HepG2 (cell line): ENCODE data around the gene TLCD1. TPM values are rescaled to one million over a fixed set of nuclear protein-coding genes. Genes with fewer than 3 reads are reported as not detected.

Experiments
- AGO2 ChIP-seq: fragments of 200-400 bp; formaldehyde crosslinking; optimal IDR thresholded peaks from 2 replicates; pipeline ENCODE3; 2017; ENCODE audit warnings: mild to moderate bottlenecking, low read depth, low read length, moderate library complexity
- CBX5 ChIP-seq: sonication (generic); formaldehyde crosslinking; IDR thresholded peaks from 2 replicates; pipeline ENCODE4 v1.4.0; 2020; ENCODE audit warnings: missing genetic modification reagents, borderline replicate concordance
- KLF6 ChIP-seq: IDR thresholded peaks from 2 replicates; pipeline ENCODE4 v1.8.0; 2016; ENCODE audit warnings: missing biosample characterization, missing genetic modification reagents
- MATR3 ChIP-seq: sonication (generic); formaldehyde crosslinking; IDR thresholded peaks from 2 replicates; pipeline ENCODE4 v1.4.0; 2020; ENCODE audit warnings: missing genetic modification reagents
- SP4 ChIP-seq: sonication (generic); formaldehyde crosslinking; IDR thresholded peaks from 2 replicates; pipeline ENCODE4 v1.8.1; 2023; ENCODE audit warnings: mild to moderate bottlenecking, missing genetic modification reagents
- TCF12 ChIP-seq, 2 experiments: fragments of 450-650 bp in 1 of 2; sonication (generic) in 1 of 2; formaldehyde crosslinking in 1 of 2; IDR thresholded peaks; 2 replicates each; pipeline versions ENCODE4 v1.6.1 to v1.8.0; 2017 to 2022; ENCODE audit warnings: antibody characterized with exemption in 1 of 2, mild to moderate bottlenecking in 1 of 2, missing genetic modification reagents in 1 of 2, moderate library complexity in 1 of 2
- ZFP62 ChIP-seq: sonication (generic); formaldehyde crosslinking; IDR thresholded peaks from 2 replicates; pipeline ENCODE4 v1.4.0; 2020; ENCODE audit warnings: missing genetic modification reagents
- ZFP90 ChIP-seq: sonication (generic); formaldehyde crosslinking; IDR thresholded peaks from 2 replicates; pipeline ENCODE4 v1.8.0; 2022; ENCODE audit warnings: missing genetic modification reagents, mild to moderate bottlenecking, inconsistent platforms, borderline replicate concordance
- ZMYM2 ChIP-seq: sonication (generic); formaldehyde crosslinking; IDR thresholded peaks from 2 replicates; pipeline ENCODE4 v1.8.0; 2022; ENCODE audit warnings: mild to moderate bottlenecking, missing genetic modification reagents
- ZNF549 ChIP-seq: sonication (generic); formaldehyde crosslinking; IDR thresholded peaks from 2 replicates; pipeline ENCODE4 v1.5.0; 2020; ENCODE audit warnings: missing genetic modification reagents
- ZNF562 ChIP-seq: sonication (generic); formaldehyde crosslinking; IDR thresholded peaks from 2 replicates; pipeline ENCODE4 v1.8.0; 2022; ENCODE audit warnings: missing genetic modification reagents, borderline replicate concordance
- ZNF589 ChIP-seq: sonication (generic); formaldehyde crosslinking; conservative IDR thresholded peaks from 2 replicates; pipeline ENCODE4 v1.8.0; 2022; ENCODE audit warnings: mild to moderate bottlenecking, moderate library complexity, missing genetic modification reagents
- ZNF709 ChIP-seq: sonication (generic); formaldehyde crosslinking; IDR thresholded peaks from 2 replicates; pipeline ENCODE4 v1.5.0; 2020; ENCODE audit warnings: mild to moderate bottlenecking, missing genetic modification reagents
- ZNF878 ChIP-seq: sonication (generic); formaldehyde crosslinking; IDR thresholded peaks from 2 replicates; pipeline ENCODE4 v1.8.1; 2023; ENCODE audit warnings: mild to moderate bottlenecking, missing genetic modification reagents, moderate library complexity
- polyA plus RNA-seq, 8 experiments: library from polyadenylated mRNA; depleted of rRNA in 3 of 8; stranded (reverse) in 7 of 8; unstranded in 1 of 8; fragments of >200 nt; fragmentation: Illumina TruSeq in 4 of 8; extraction: Trizol in 4 of 8; gene quantifications; 2 replicates each; pipeline versions ENCODE4 v1.2.1 to v1.2.3, GENCODE V29; 2011 to 2016; ENCODE audit warnings: low read depth in 4 of 8, missing spikeins in 1 of 8, mixed read lengths in 1 of 8; ENCODE audit not compliant: insufficient read depth in 1 of 8
- total RNA-seq, 5 experiments: library from RNA; depleted of rRNA; stranded (reverse); fragments of >200 nt; fragmentation: Illumina TruSeq; extraction: Trizol; gene quantifications; 2 replicates each; pipeline ENCODE4 v1.2.3, GENCODE V29; 2016; ENCODE audit warnings: low read depth in 1 of 5
- TF ChIP-seq, protein P1 (sequence below): sonication (generic); formaldehyde crosslinking; IDR thresholded peaks from 2 replicates; pipeline ENCODE4; 2020; ENCODE audit warnings: missing genetic modification reagents, mild to moderate bottlenecking, borderline replicate concordance
- TF ChIP-seq, protein P2 (sequence below): sonication (generic); formaldehyde crosslinking; IDR thresholded peaks from 2 replicates; pipeline ENCODE4 v1.4.0; 2020; ENCODE audit warnings: missing genetic modification reagents
- TF ChIP-seq, protein P3 (sequence below): sonication (generic); formaldehyde crosslinking; IDR thresholded peaks from 2 replicates; pipeline ENCODE4 v1.4.0; 2020; ENCODE audit warnings: missing genetic modification reagents

The TLCD1 gene
- total and polyA plus RNA-seq, 2 of the 13 experiments (the other 11 are each of a cell fraction or from before 2014, with no cell fraction given): 14.9 to 19.6 TPM

DNA sequence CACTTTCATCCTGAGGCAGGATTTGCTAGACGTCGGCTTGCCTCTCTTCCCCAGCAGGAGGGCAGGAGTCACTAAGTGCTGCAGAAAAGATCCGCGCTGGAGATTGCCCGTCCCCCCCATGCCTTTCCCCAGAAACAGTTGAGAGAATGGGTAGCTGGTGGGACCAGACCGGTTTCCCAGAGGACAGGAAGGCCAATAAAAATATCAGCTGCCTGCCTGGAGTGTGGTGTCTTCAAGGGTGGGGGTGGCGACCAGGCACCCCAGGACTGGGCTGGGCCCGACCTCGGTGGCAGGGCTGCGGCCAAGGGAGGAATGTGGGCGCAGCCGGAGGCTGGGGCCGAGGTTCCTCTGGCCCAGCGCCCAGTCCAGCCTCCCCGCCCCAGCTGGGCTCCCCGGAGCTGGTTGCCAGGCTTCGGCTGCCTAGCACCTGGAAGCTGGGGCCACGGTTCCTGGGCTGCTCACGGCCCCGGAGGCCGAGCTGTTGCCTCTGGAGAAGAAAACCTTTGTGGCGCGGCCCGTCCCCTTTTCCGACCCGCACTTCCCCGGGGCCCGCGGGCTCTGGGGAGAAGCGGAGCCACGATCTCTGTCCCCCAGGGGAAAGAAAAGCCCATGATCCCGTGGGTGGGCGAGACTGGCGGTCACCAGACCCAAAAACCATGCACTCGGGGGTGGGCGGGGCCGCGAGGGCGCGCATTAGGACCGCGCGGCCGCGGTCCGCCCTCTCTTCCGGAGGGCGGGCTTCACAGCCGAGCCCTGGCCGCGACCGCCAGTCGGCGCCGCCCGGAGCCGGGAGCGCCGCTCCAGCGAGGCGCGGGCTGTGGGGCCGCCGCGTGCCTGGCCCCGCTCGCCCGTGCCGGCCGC is 17.4 kb upstream of the TLCD1 start, which contains the start of gene TRAF4 (continued):
- TF ChIP-seq, protein P1, sequence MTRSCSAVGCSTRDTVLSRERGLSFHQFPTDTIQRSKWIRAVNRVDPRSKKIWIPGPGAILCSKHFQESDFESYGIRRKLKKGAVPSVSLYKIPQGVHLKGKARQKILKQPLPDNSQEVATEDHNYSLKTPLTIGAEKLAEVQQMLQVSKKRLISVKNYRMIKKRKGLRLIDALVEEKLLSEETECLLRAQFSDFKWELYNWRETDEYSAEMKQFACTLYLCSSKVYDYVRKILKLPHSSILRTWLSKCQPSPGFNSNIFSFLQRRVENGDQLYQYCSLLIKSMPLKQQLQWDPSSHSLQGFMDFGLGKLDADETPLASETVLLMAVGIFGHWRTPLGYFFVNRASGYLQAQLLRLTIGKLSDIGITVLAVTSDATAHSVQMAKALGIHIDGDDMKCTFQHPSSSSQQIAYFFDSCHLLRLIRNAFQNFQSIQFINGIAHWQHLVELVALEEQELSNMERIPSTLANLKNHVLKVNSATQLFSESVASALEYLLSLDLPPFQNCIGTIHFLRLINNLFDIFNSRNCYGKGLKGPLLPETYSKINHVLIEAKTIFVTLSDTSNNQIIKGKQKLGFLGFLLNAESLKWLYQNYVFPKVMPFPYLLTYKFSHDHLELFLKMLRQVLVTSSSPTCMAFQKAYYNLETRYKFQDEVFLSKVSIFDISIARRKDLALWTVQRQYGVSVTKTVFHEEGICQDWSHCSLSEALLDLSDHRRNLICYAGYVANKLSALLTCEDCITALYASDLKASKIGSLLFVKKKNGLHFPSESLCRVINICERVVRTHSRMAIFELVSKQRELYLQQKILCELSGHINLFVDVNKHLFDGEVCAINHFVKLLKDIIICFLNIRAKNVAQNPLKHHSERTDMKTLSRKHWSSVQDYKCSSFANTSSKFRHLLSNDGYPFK (CRISPR knock-in tag): 0 out of 2 replicates have a peak, but pooled peaks have one; percentile 37
- TF ChIP-seq ZNF549 (CRISPR knock-in tag) (no peak), KLF6 (CRISPR knock-in tag) (no peak), ZNF562 (CRISPR knock-in tag) (no peak; the same call in 1 of the 2 replicates), ZNF589 (CRISPR knock-in tag) (no peak), ZFP62 (no peak), ZFP90 (no peak), AGO2 (peak; percentile 97), ZNF878 (CRISPR knock-in tag) (no peak), TCF12 (IDR thresholded peaks at IDR 0.05) (no peak), TCF12 (CRISPR knock-in tag; IDR thresholded peaks at IDR 0.05) (no peak), CBX5 (CRISPR knock-in tag) (no peak), ZNF709 (no peak), ZMYM2 (CRISPR knock-in tag) (no peak), SP4 (no peak; the same call in none of the 2 replicates), MATR3 (CRISPR knock-in tag) (no peak)
- TF ChIP-seq, protein P2, sequence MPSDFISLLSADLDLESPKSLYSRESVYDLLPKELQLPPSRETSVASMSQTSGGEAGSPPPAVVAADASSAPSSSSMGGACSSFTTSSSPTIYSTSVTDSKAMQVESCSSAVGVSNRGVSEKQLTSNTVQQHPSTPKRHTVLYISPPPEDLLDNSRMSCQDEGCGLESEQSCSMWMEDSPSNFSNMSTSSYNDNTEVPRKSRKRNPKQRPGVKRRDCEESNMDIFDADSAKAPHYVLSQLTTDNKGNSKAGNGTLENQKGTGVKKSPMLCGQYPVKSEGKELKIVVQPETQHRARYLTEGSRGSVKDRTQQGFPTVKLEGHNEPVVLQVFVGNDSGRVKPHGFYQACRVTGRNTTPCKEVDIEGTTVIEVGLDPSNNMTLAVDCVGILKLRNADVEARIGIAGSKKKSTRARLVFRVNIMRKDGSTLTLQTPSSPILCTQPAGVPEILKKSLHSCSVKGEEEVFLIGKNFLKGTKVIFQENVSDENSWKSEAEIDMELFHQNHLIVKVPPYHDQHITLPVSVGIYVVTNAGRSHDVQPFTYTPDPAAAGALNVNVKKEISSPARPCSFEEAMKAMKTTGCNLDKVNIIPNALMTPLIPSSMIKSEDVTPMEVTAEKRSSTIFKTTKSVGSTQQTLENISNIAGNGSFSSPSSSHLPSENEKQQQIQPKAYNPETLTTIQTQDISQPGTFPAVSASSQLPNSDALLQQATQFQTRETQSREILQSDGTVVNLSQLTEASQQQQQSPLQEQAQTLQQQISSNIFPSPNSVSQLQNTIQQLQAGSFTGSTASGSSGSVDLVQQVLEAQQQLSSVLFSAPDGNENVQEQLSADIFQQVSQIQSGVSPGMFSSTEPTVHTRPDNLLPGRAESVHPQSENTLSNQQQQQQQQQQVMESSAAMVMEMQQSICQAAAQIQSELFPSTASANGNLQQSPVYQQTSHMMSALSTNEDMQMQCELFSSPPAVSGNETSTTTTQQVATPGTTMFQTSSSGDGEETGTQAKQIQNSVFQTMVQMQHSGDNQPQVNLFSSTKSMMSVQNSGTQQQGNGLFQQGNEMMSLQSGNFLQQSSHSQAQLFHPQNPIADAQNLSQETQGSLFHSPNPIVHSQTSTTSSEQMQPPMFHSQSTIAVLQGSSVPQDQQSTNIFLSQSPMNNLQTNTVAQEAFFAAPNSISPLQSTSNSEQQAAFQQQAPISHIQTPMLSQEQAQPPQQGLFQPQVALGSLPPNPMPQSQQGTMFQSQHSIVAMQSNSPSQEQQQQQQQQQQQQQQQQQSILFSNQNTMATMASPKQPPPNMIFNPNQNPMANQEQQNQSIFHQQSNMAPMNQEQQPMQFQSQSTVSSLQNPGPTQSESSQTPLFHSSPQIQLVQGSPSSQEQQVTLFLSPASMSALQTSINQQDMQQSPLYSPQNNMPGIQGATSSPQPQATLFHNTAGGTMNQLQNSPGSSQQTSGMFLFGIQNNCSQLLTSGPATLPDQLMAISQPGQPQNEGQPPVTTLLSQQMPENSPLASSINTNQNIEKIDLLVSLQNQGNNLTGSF: no peak; the same call in 1 of the 2 replicates
- TF ChIP-seq, protein P3, sequence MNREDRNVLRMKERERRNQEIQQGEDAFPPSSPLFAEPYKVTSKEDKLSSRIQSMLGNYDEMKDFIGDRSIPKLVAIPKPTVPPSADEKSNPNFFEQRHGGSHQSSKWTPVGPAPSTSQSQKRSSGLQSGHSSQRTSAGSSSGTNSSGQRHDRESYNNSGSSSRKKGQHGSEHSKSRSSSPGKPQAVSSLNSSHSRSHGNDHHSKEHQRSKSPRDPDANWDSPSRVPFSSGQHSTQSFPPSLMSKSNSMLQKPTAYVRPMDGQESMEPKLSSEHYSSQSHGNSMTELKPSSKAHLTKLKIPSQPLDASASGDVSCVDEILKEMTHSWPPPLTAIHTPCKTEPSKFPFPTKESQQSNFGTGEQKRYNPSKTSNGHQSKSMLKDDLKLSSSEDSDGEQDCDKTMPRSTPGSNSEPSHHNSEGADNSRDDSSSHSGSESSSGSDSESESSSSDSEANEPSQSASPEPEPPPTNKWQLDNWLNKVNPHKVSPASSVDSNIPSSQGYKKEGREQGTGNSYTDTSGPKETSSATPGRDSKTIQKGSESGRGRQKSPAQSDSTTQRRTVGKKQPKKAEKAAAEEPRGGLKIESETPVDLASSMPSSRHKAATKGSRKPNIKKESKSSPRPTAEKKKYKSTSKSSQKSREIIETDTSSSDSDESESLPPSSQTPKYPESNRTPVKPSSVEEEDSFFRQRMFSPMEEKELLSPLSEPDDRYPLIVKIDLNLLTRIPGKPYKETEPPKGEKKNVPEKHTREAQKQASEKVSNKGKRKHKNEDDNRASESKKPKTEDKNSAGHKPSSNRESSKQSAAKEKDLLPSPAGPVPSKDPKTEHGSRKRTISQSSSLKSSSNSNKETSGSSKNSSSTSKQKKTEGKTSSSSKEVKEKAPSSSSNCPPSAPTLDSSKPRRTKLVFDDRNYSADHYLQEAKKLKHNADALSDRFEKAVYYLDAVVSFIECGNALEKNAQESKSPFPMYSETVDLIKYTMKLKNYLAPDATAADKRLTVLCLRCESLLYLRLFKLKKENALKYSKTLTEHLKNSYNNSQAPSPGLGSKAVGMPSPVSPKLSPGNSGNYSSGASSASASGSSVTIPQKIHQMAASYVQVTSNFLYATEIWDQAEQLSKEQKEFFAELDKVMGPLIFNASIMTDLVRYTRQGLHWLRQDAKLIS (CRISPR knock-in tag): no peak
